Measurements from ENCODE around the gene OR2T8. TPM values are rescaled to one million over a fixed set of nuclear protein-coding genes. Genes with fewer than 3 reads are reported as not detected.

The OR2T8 gene
- total and polyA plus RNA-seq, 2 of the 8 experiments (the other 6 are each of a cell fraction or from before 2014, with no cell fraction given) = not detected

DNA sequence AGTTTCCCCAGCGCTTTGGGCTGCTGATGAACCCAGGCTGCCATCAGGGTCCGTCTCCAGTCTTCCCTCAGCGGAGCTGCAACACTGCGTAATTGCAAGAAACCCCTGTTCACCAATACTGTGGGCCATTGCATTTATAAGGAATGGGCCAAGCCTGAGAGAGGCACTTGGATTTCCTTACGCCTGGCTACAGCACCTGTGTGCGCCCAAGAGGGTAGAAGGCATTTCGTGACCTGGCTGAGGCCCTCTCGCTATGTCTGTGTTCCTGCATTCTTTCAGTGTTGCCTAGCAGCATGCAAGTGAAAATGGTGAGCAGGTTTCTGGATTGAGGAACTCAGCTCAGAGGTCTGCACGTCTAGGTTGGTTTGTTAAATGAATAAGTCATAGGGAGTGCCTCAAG, 36.7 kb upstream of the OR2T8 start (continued):
- TF ChIP-seq NANOG (IDR thresholded peaks at IDR 0.05; ENCODE audit: insufficient read depth, low read depth, low read length, poor library complexity, severe bottlenecking) (no peak), USF2 (IDR thresholded peaks at IDR 0.05; ENCODE audit: low read length) (no peak)

Data from H1 (cell line).